HepG2 (cell line): ENCODE measurements around the gene ENG. TPM values are rescaled to one million over a fixed set of nuclear protein-coding genes. Genes with fewer than 3 reads are reported as not detected.

Experiments
- AGO1 ChIP-seq: fragments of 200-400 bp; formaldehyde crosslinking; IDR thresholded peaks from 2 replicates; pipeline ENCODE4 v1.6.1; 2017; ENCODE audit warnings: mild to moderate bottlenecking, low read depth, low read length, moderate library complexity; ENCODE audit not compliant: poor library complexity, severe bottlenecking
- ARNT2 ChIP-seq: sonication (generic); formaldehyde crosslinking; IDR thresholded peaks from 2 replicates; pipeline ENCODE4 v1.8.0; 2022; ENCODE audit warnings: mild to moderate bottlenecking, low read depth, missing genetic modification reagents, moderate library complexity
- ATF1 ChIP-seq: IDR thresholded peaks from 2 replicates; pipeline ENCODE4 v1.6.1; 2016; ENCODE audit warnings: mild to moderate bottlenecking, control low read depth
- BORCS8-MEF2B ChIP-seq: sonication (generic); formaldehyde crosslinking; IDR thresholded peaks from 2 replicates; pipeline ENCODE4 v1.8.0; 2022; ENCODE audit warnings: mild to moderate bottlenecking, missing genetic modification reagents
- HOXA3 ChIP-seq: sonication (generic); formaldehyde crosslinking; IDR thresholded peaks from 2 replicates; pipeline ENCODE4 v1.5.0; 2020; ENCODE audit warnings: missing genetic modification reagents
- PHF21A ChIP-seq: sonication (generic); formaldehyde crosslinking; IDR thresholded peaks from 2 replicates; pipeline ENCODE4 v1.5.0; 2020; ENCODE audit warnings: mild to moderate bottlenecking, missing genetic modification reagents
- REL ChIP-seq: sonication (generic); formaldehyde crosslinking; conservative IDR thresholded peaks from 2 replicates; pipeline ENCODE4 v1.8.0; 2022; ENCODE audit warnings: mild to moderate bottlenecking, missing genetic modification reagents, moderate library complexity
- SAFB2 ChIP-seq: sonication (generic); formaldehyde crosslinking; IDR thresholded peaks from 2 replicates; pipeline ENCODE4 v1.5.1; 2020; ENCODE audit warnings: missing genetic modification reagents, low read depth, mild to moderate bottlenecking, borderline replicate concordance
- SALL1 ChIP-seq: sonication (generic); formaldehyde crosslinking; IDR thresholded peaks from 2 replicates; pipeline ENCODE4 v1.8.0; 2022; ENCODE audit warnings: mild to moderate bottlenecking, missing genetic modification reagents
- SMAD9 ChIP-seq: sonication (generic); formaldehyde crosslinking; IDR thresholded peaks from 2 replicates; pipeline ENCODE4 v1.5.1; 2020; ENCODE audit warnings: mild to moderate bottlenecking, missing genetic modification reagents
- SOX5 ChIP-seq: IDR thresholded peaks from 2 replicates; pipeline ENCODE4 v1.6.1; 2016; ENCODE audit warnings: borderline replicate concordance
- TAF1 ChIP-seq: sonication (generic); formaldehyde crosslinking; IDR thresholded peaks from 2 replicates; pipeline ENCODE4 v1.4.0; 2020; ENCODE audit warnings: missing genetic modification reagents
- WIZ ChIP-seq: sonication (generic); formaldehyde crosslinking; IDR thresholded peaks from 2 replicates; pipeline ENCODE4 v1.5.1; 2020; ENCODE audit warnings: mild to moderate bottlenecking, missing genetic modification reagents
- ZNF143 ChIP-seq: sonication (generic); formaldehyde crosslinking; IDR thresholded peaks from 2 replicates; pipeline ENCODE4 v1.4.0; 2020; ENCODE audit warnings: missing genetic modification reagents
- ZNF724P ChIP-seq: sonication (generic); formaldehyde crosslinking; IDR thresholded peaks from 2 replicates; pipeline ENCODE4 v1.8.0; 2022; ENCODE audit warnings: missing genetic modification reagents, borderline replicate concordance
- ZNF749 ChIP-seq: sonication (generic); formaldehyde crosslinking; IDR thresholded peaks from 2 replicates; pipeline ENCODE4 v1.8.0; 2022; ENCODE audit warnings: mild to moderate bottlenecking, missing genetic modification reagents, moderate library complexity, borderline replicate concordance
- ZSCAN5A ChIP-seq: sonication (generic); formaldehyde crosslinking; IDR thresholded peaks from 2 replicates; pipeline ENCODE4 v1.8.0; 2022; ENCODE audit warnings: mild to moderate bottlenecking, missing genetic modification reagents, borderline replicate concordance
- ZZZ3 ChIP-seq: sonication (generic); formaldehyde crosslinking; IDR thresholded peaks from 2 replicates; pipeline ENCODE4 v1.4.0; 2020; ENCODE audit warnings: missing genetic modification reagents, mild to moderate bottlenecking, borderline replicate concordance
- polyA plus RNA-seq, 8 experiments: library from polyadenylated mRNA; depleted of rRNA in 3 of 8; stranded (reverse) in 7 of 8; unstranded in 1 of 8; fragments of >200 nt; fragmentation: Illumina TruSeq in 4 of 8; extraction: Trizol in 4 of 8; gene quantifications; 2 replicates each; pipeline versions ENCODE4 v1.2.1 to v1.2.3, GENCODE V29; 2011 to 2016; ENCODE audit warnings: low read depth in 4 of 8, missing spikeins in 1 of 8, mixed read lengths in 1 of 8; ENCODE audit not compliant: insufficient read depth in 1 of 8
- total RNA-seq, 5 experiments: library from RNA; depleted of rRNA; stranded (reverse); fragments of >200 nt; fragmentation: Illumina TruSeq; extraction: Trizol; gene quantifications; 2 replicates each; pipeline ENCODE4 v1.2.3, GENCODE V29; 2016; ENCODE audit warnings: low read depth in 1 of 5
- TF ChIP-seq, protein P1 (sequence below): sonication (generic); formaldehyde crosslinking; IDR thresholded peaks from 2 replicates; pipeline ENCODE4 v1.4.0; 2020; ENCODE audit warnings: mild to moderate bottlenecking, missing genetic modification reagents, borderline replicate concordance
- TF ChIP-seq, protein P2 (sequence below): conservative IDR thresholded peaks from 2 replicates; pipeline ENCODE4 v1.6.1; 2018; ENCODE audit warnings: missing genetic modification reagents
- TF ChIP-seq, protein P3 (sequence below): sonication (generic); formaldehyde crosslinking; IDR thresholded peaks from 2 replicates; pipeline ENCODE4 v1.4.0; 2020; ENCODE audit warnings: low read depth, mild to moderate bottlenecking, missing genetic modification reagents

Gene ENG
- total and polyA plus RNA-seq, 2 of the 13 experiments (the other 11 are each of a cell fraction or from before 2014, with no cell fraction given), result 0.02 to 1.1 TPM

DNA sequence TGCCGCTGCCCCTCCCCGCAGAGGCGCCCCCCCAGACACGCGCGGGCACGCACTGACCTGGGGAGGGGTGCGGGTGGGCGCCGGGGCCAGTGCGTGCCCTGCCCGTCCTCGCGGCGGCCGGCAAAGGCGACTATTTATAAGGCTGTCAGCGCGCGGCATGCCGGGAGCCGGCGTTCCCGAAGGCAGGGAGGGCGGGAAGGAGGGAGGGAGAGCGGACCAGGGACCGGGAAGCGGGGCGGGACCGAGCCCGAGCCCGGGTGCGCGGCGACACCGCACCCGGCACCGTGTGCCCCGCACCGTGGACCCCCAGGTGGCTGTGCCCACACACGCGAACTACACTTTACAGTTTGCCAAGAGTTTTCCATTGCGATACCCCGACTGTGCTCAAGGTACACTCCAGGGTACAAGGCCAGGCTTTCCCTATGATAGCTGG is 23.1 kb upstream of the ENG start, which contains the start of gene AK1 (continued):
- TF ChIP-seq SOX5 (CRISPR knock-in tag) (0 out of 2 replicates have a peak, but pooled peaks have one; percentile 13), ATF1 (CRISPR knock-in tag) (no peak), SMAD9 (CRISPR knock-in tag) (no peak), SAFB2 (CRISPR knock-in tag) (no peak), ARNT2 (CRISPR knock-in tag) (0 out of 2 replicates have a peak, but pooled peaks have one; percentile 31), AGO1 (peak; percentile 68), TAF1 (CRISPR knock-in tag) (peak; percentile 37; the same call in 1 of the 2 replicates), HOXA3 (CRISPR knock-in tag) (0 out of 2 replicates have a peak, but pooled peaks have one; percentile 58), ZNF143 (CRISPR knock-in tag) (peak; percentile 89), ZZZ3 (CRISPR knock-in tag) (0 out of 2 replicates have a peak, but pooled peaks have one; percentile 26), WIZ (CRISPR knock-in tag) (peak; percentile 66; the same call in 1 of the 2 replicates), BORCS8-MEF2B (CRISPR knock-in tag) (0 out of 2 replicates have a peak, but pooled peaks have one; percentile 53), PHF21A (CRISPR knock-in tag) (peak; percentile 51; the same call in 1 of the 2 replicates), ZSCAN5A (CRISPR knock-in tag) (0 out of 2 replicates have a peak, but pooled peaks have one; percentile 33), SALL1 (peak; percentile 57), ZNF724P (CRISPR knock-in tag) (peak; percentile 32; the same call in 1 of the 2 replicates), ZNF749 (no peak), REL (CRISPR knock-in tag) (no peak)
- TF ChIP-seq, protein P1, sequence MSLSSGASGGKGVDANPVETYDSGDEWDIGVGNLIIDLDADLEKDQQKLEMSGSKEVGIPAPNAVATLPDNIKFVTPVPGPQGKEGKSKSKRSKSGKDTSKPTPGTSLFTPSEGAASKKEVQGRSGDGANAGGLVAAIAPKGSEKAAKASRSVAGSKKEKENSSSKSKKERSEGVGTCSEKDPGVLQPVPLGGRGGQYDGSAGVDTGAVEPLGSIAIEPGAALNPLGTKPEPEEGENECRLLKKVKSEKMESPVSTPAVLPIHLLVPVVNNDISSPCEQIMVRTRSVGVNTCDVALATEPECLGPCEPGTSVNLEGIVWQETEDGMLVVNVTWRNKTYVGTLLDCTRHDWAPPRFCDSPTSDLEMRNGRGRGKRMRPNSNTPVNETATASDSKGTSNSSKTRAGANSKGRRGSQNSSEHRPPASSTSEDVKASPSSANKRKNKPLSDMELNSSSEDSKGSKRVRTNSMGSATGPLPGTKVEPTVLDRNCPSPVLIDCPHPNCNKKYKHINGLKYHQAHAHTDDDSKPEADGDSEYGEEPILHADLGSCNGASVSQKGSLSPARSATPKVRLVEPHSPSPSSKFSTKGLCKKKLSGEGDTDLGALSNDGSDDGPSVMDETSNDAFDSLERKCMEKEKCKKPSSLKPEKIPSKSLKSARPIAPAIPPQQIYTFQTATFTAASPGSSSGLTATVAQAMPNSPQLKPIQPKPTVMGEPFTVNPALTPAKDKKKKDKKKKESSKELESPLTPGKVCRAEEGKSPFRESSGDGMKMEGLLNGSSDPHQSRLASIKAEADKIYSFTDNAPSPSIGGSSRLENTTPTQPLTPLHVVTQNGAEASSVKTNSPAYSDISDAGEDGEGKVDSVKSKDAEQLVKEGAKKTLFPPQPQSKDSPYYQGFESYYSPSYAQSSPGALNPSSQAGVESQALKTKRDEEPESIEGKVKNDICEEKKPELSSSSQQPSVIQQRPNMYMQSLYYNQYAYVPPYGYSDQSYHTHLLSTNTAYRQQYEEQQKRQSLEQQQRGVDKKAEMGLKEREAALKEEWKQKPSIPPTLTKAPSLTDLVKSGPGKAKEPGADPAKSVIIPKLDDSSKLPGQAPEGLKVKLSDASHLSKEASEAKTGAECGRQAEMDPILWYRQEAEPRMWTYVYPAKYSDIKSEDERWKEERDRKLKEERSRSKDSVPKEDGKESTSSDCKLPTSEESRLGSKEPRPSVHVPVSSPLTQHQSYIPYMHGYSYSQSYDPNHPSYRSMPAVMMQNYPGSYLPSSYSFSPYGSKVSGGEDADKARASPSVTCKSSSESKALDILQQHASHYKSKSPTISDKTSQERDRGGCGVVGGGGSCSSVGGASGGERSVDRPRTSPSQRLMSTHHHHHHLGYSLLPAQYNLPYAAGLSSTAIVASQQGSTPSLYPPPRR (CRISPR knock-in tag), result 0 out of 2 replicates have a peak, but pooled peaks have one; percentile 43
- TF ChIP-seq, protein P2, sequence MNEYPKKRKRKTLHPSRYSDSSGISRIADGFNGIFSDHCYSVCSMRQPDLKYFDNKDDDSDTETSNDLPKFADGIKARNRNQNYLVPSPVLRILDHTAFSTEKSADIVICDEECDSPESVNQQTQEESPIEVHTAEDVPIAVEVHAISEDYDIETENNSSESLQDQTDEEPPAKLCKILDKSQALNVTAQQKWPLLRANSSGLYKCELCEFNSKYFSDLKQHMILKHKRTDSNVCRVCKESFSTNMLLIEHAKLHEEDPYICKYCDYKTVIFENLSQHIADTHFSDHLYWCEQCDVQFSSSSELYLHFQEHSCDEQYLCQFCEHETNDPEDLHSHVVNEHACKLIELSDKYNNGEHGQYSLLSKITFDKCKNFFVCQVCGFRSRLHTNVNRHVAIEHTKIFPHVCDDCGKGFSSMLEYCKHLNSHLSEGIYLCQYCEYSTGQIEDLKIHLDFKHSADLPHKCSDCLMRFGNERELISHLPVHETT (CRISPR knock-in tag), result 0 out of 2 replicates have a peak, but pooled peaks have one; percentile 37
- TF ChIP-seq, protein P3, sequence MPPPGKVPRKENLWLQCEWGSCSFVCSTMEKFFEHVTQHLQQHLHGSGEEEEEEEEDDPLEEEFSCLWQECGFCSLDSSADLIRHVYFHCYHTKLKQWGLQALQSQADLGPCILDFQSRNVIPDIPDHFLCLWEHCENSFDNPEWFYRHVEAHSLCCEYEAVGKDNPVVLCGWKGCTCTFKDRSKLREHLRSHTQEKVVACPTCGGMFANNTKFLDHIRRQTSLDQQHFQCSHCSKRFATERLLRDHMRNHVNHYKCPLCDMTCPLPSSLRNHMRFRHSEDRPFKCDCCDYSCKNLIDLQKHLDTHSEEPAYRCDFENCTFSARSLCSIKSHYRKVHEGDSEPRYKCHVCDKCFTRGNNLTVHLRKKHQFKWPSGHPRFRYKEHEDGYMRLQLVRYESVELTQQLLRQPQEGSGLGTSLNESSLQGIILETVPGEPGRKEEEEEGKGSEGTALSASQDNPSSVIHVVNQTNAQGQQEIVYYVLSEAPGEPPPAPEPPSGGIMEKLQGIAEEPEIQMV (CRISPR knock-in tag), result peak; percentile 75; the same call in 1 of the 2 replicates
